A673 (cell line): ENCODE measurements around the gene WDHD1. TPM values are rescaled to one million over a fixed set of nuclear protein-coding genes. Genes with fewer than 3 reads are reported as not detected.

ENCODE experiments used
- BruUV-seq: library from RNA; stranded (reverse); fragments of 400-500 nt; replicated peaks from 2 replicates; lab custom pipeline; 2021; lab: Mats Ljungman, UMichigan
- CTCF ChIA-PET: fragments of 300-600 bp; sonication (Branson Sonifier 250); formaldehyde crosslinking; loops from one replicate; lab custom pipeline; 2022; ENCODE audit warnings: antibody characterized with exemption; lab: Charles Lee
- POLR2A ChIA-PET: fragments of 300-600 bp; sonication (Branson Sonifier 250); formaldehyde crosslinking; loops from one replicate; lab custom pipeline; 2022; ENCODE audit warnings: antibody characterized with exemption; ENCODE audit not compliant: low non-redundant PET; lab: Charles Lee
- DNase-seq: peaks from one replicate; pipeline ENCODE4 v3.0.0-alpha.2; 2015; ENCODE audit warnings: low spot score
- H3K27ac ChIP-seq: fragments of 200-600 bp; sonication (generic); 2 replicates; pipeline ENCODE4 v1.5.1; 2016; ENCODE audit warnings: mixed run types, low read depth, mild to moderate bottlenecking, mixed read lengths, antibody characterized with exemption, low read length; ENCODE audit not compliant: poor library complexity, severe bottlenecking
- H3K27me3 ChIP-seq: fragments of 200-600 bp; sonication (generic); replicated peaks from 2 replicates; pipeline ENCODE4 v1.6.1; 2017; ENCODE audit warnings: mixed run types, low read depth, mild to moderate bottlenecking, mixed read lengths, antibody characterized with exemption, low read length; ENCODE audit not compliant: insufficient read depth, poor library complexity
- H3K36me3 ChIP-seq: fragments of 200-600 bp; sonication (generic); 2 replicates; pipeline ENCODE4 v1.6.1; 2016; ENCODE audit warnings: mixed run types, mild to moderate bottlenecking, mixed read lengths, antibody characterized with exemption, low read length; ENCODE audit not compliant: insufficient read depth, poor library complexity, severe bottlenecking
- H3K4me1 ChIP-seq: fragments of 200-600 bp; sonication (generic); 2 replicates; pipeline ENCODE4 v1.6.1; 2017; ENCODE audit warnings: mixed run types, mild to moderate bottlenecking, mixed read lengths, antibody characterized with exemption, low read length; ENCODE audit not compliant: insufficient read depth, poor library complexity, severe bottlenecking
- H3K4me3 ChIP-seq: fragments of 200-600 bp; sonication (generic); 2 replicates; pipeline ENCODE4 v1.5.1; 2016; ENCODE audit warnings: low read depth, mixed run types, mild to moderate bottlenecking, mixed read lengths, low read length; ENCODE audit not compliant: poor library complexity, severe bottlenecking
- H3K9me3 ChIP-seq: fragments of 200-600 bp; sonication (generic); 2 replicates; pipeline ENCODE4 v1.6.1; 2016; ENCODE audit warnings: mixed run types, low read depth, mild to moderate bottlenecking, mixed read lengths, antibody characterized with exemption, low read length; ENCODE audit not compliant: poor library complexity, severe bottlenecking
- CTCF ChIP-seq: fragments of 300-800, 200-600 bp; sonication (generic); conservative IDR thresholded peaks from 2 replicates; pipeline ENCODE4 v1.5.1; 2017; ENCODE audit warnings: low read depth, mild to moderate bottlenecking, antibody characterized with exemption, low read length, moderate library complexity, mixed read lengths
- EZH2 ChIP-seq: fragments of 200-600 bp; sonication (generic); IDR thresholded peaks from 2 replicates; pipeline ENCODE4 v1.6.1; 2017; ENCODE audit warnings: borderline replicate concordance, low read depth, mild to moderate bottlenecking, mixed read lengths, antibody characterized with exemption, low read length; ENCODE audit not compliant: poor library complexity, severe bottlenecking
- intact Hi-C: fragments of 100-400 bp; cut with micrococcal nuclease; formaldehyde crosslinking; loops from one replicate; pipeline ENCODE4 v1.10.0; 2022; ENCODE audit not compliant: unreplicated experiment
- total RNA-seq: library from RNA; stranded (reverse); gene quantifications from 2 replicates; pipeline ENCODE4 v1.2.3, GENCODE V29; 2021

The WDHD1 gene
- total RNA-seq, 1 experiment from 2014 or later = 52.7 TPM

GRCh38 chr14:54975856-54976255, 51.0 kb downstream of the WDHD1 start:
- DNase-seq = no peak
- ChIA-PET POLR2A (no interaction called here), CTCF (no interaction called here)
- Histone ChIP-seq H3K27me3 (no peaks in the 10 kb centered on the region), H3K9me3 (no peaks in the 10 kb centered on the region), H3K27ac (no peak overlapping the region), H3K4me1 (no peaks in the 10 kb centered on the region), H3K4me3 (no peak overlapping the region), H3K36me3 (peaks cover 29% of the 10 kb centered on the region)
- intact Hi-C loops = no loop called here
- TF ChIP-seq EZH2 = no peak
- TF ChIP-seq CTCF = no peak
- no TSS peak for BruUV-seq

GRCh38 chr14:54974788-54975414, 52.0 kb downstream of the WDHD1 start:
- TF ChIP-seq EZH2 (no peak), CTCF (no peak)
- Histone ChIP-seq H3K9me3 (no peaks in the 10 kb centered on the region), H3K4me3 (no peak overlapping the region), H3K27ac (no peak overlapping the region), H3K36me3 (peaks cover 25% of the 10 kb centered on the region), H3K4me1 (no peaks in the 10 kb centered on the region), H3K27me3 (no peaks in the 10 kb centered on the region)
- CTCF ChIA-PET = no interaction called here
- no TSS peak for BruUV-seq
- DNase-seq = no peak
- POLR2A ChIA-PET = no interaction called here
- intact Hi-C loops = no loop called here

GRCh38 chr14:54967496-54967895, 59.4 kb downstream of the WDHD1 start:
- Histone ChIP-seq H3K4me1 (no peaks in the 10 kb centered on the region), H3K36me3 (peaks cover 21% of the 10 kb centered on the region), H3K27ac (no peak overlapping the region), H3K4me3 (no peak overlapping the region), H3K9me3 (no peaks in the 10 kb centered on the region), H3K27me3 (no peaks in the 10 kb centered on the region)
- POLR2A ChIA-PET = no interaction called here
- no TSS peak for BruUV-seq
- CTCF ChIA-PET = no interaction called here
- DNase-seq = no peak
- TF ChIP-seq CTCF (no peak), EZH2 (no peak)
- intact Hi-C loops = no loop called here
